IMR-90 (cell line): ENCODE measurements around the gene CCT4. TPM values are rescaled to one million over a fixed set of nuclear protein-coding genes. Genes with fewer than 3 reads are reported as not detected.

ENCODE experiments used
- ATAC-seq: fragments of 200-7000 bp; cut with Tn5 transposase; 2 replicates; pipeline ENCODE4 v1.9.1; 2020; ENCODE audit warnings: low read depth, mild to moderate bottlenecking, moderate library complexity
- BruUV-seq: library from RNA; stranded (reverse); fragments of 400-500 nt; replicated peaks from 2 replicates; lab custom pipeline; 2021; lab: Mats Ljungman, UMichigan
- CTCF ChIA-PET: fragments of 300-600 bp; formaldehyde crosslinking; extraction: SDS; loops from one replicate; lab custom pipeline; 2021; ENCODE audit warnings: antibody characterized with exemption; lab: Yijun Ruan, JAX
- POLR2A ChIA-PET: fragments of 300-600 bp; sonication (Branson Sonifier 250); formaldehyde crosslinking; loops from one replicate; lab custom pipeline; 2022; ENCODE audit warnings: antibody characterized with exemption; ENCODE audit not compliant: unreplicated experiment; lab: Charles Lee
- DNase-seq: peaks from one replicate; pipeline ENCODE4 v3.0.0; 2013
- H2AFZ ChIP-seq: replicated peaks from 2 replicates; pipeline ENCODE3; 2013; ENCODE audit warnings: low read length, mild to moderate bottlenecking; ENCODE audit not compliant: poor library complexity
- H2AK5ac ChIP-seq: 2 replicates; pipeline ENCODE4 v1.6.1; 2013; ENCODE audit warnings: low read depth, low read length, inconsistent platforms
- H2AK9ac ChIP-seq: replicated peaks from 2 replicates; pipeline ENCODE3; 2013; ENCODE audit warnings: mild to moderate bottlenecking, low read depth, low read length, moderate library complexity; ENCODE audit not compliant: poor library complexity
- H2BK120ac ChIP-seq: 2 replicates; pipeline ENCODE4 v1.6.1; 2013; ENCODE audit warnings: low read depth, low read length, inconsistent platforms
- H2BK15ac ChIP-seq: 3 replicates; pipeline ENCODE4 v1.6.1; 2013; ENCODE audit warnings: low read depth, low read length, inconsistent platforms
- H2BK20ac ChIP-seq: 2 replicates; pipeline ENCODE4 v1.6.1; 2013; ENCODE audit warnings: low read depth, mild to moderate bottlenecking, inconsistent platforms, low read length, moderate library complexity
- H2BK5ac ChIP-seq: 2 replicates; pipeline ENCODE4 v1.6.1; 2013; ENCODE audit warnings: mild to moderate bottlenecking, low read depth, low read length, inconsistent platforms; ENCODE audit not compliant: poor library complexity, severe bottlenecking
- H3K14ac ChIP-seq: replicated peaks from 2 replicates; pipeline ENCODE4 v1.6.1; 2013; ENCODE audit warnings: low read depth, low read length, inconsistent platforms
- H3K18ac ChIP-seq: 2 replicates; pipeline ENCODE4 v1.6.1; 2013; ENCODE audit warnings: low read depth, low read length, control low read depth
- H3K23ac ChIP-seq: 2 replicates; pipeline ENCODE4 v1.6.1; 2013; ENCODE audit warnings: low read depth, low read length, inconsistent platforms
- H3K27ac ChIP-seq: 2 replicates; pipeline ENCODE4 v1.5.1; 2013; ENCODE audit warnings: mild to moderate bottlenecking, control low read depth, low read length; ENCODE audit not compliant: insufficient read depth
- H3K27me3 ChIP-seq: 2 replicates; pipeline ENCODE4 v1.6.1; 2013; ENCODE audit warnings: low read length; ENCODE audit not compliant: control insufficient read depth, insufficient read depth
- H3K36me3 ChIP-seq: 2 replicates; pipeline ENCODE4 v1.6.1; 2013; ENCODE audit warnings: low read length, mixed read lengths; ENCODE audit not compliant: control insufficient read depth, insufficient read depth
- H3K4ac ChIP-seq: 2 replicates; pipeline ENCODE4 v1.6.1; 2013; ENCODE audit warnings: low read depth, low read length, inconsistent platforms
- H3K4me1 ChIP-seq: 2 replicates; pipeline ENCODE4 v1.6.1; 2013; ENCODE audit warnings: low read length, mixed read lengths; ENCODE audit not compliant: control insufficient read depth, insufficient read depth
- H3K4me2 ChIP-seq: 2 replicates; pipeline ENCODE4 v1.6.1; 2013; ENCODE audit warnings: low read depth, mild to moderate bottlenecking, control low read depth, low read length, moderate library complexity
- H3K4me3 ChIP-seq: 2 replicates; pipeline ENCODE4 v1.5.1; 2013; ENCODE audit warnings: low read depth, mild to moderate bottlenecking, control low read depth, low read length, moderate library complexity; ENCODE audit not compliant: insufficient read depth
- H3K56ac ChIP-seq: 2 replicates; pipeline ENCODE4 v1.6.1; 2013; ENCODE audit warnings: low read length, inconsistent platforms; ENCODE audit not compliant: insufficient read depth; ENCODE audit errors: extremely low read depth
- H3K79me1 ChIP-seq, 2 experiments: 2 replicates each; pipeline ENCODE4 v1.6.1; 2013; ENCODE audit warnings: low read length in 2 of 2, inconsistent platforms in 1 of 2, low read depth in 1 of 2
- H3K9ac ChIP-seq: 2 replicates; pipeline ENCODE4 v1.6.1; 2013; ENCODE audit warnings: low read depth, low read length, control low read depth
- H3K9me1 ChIP-seq: 2 replicates; pipeline ENCODE4 v1.6.1; 2013; ENCODE audit warnings: low read length, inconsistent platforms; ENCODE audit not compliant: insufficient read depth
- H3K9me3 ChIP-seq: 2 replicates; pipeline ENCODE4 v1.6.1; 2013; ENCODE audit warnings: low read length; ENCODE audit not compliant: control insufficient read depth, insufficient read depth
- H4K20me1 ChIP-seq: 2 replicates; pipeline ENCODE4 v1.6.1; 2013; ENCODE audit warnings: low read length, inconsistent platforms; ENCODE audit not compliant: insufficient read depth
- H4K5ac ChIP-seq: 2 replicates; pipeline ENCODE4 v1.6.1; 2013; ENCODE audit warnings: mild to moderate bottlenecking, low read depth, low read length, control low read depth
- H4K8ac ChIP-seq, 2 experiments: 2 replicates each; pipeline ENCODE4 v1.6.1; 2013; ENCODE audit warnings: low read depth in 2 of 2, low read length in 2 of 2, control low read depth in 1 of 2, inconsistent platforms in 1 of 2
- H4K91ac ChIP-seq: 2 replicates; pipeline ENCODE4 v1.6.1; 2013; ENCODE audit warnings: low read depth, low read length, inconsistent platforms; ENCODE audit not compliant: insufficient read depth
- CEBPB ChIP-seq: IDR thresholded peaks from 2 replicates; pipeline ENCODE4 v1.6.1; 2012; ENCODE audit warnings: low read depth, low read length, improper control_type of control experiment
- MAFK ChIP-seq: IDR thresholded peaks from 2 replicates; pipeline ENCODE4 v1.6.1; 2012; ENCODE audit warnings: low read depth, low read length, improper control_type of control experiment
- MAZ ChIP-seq: IDR thresholded peaks from 2 replicates; pipeline ENCODE4 v1.6.1; 2012; ENCODE audit warnings: low read depth, mild to moderate bottlenecking, low read length, improper control_type of control experiment, moderate library complexity, borderline replicate concordance
- MXI1 ChIP-seq: IDR thresholded peaks from 2 replicates; pipeline ENCODE4 v1.6.1; 2012; ENCODE audit warnings: low read depth, mild to moderate bottlenecking, low read length, moderate library complexity, borderline replicate concordance
- POLR2A ChIP-seq: IDR thresholded peaks from 2 replicates; pipeline ENCODE4 v1.6.1; 2012; ENCODE audit warnings: mild to moderate bottlenecking, low read depth, low read length
- RFX5 ChIP-seq: IDR thresholded peaks from 2 replicates; pipeline ENCODE4 v1.8.0; 2012; ENCODE audit warnings: low read depth, mild to moderate bottlenecking, low read length, moderate library complexity
- SMC3 ChIP-seq: fragments of 150-350 bp; IDR thresholded peaks from 2 replicates; pipeline ENCODE4 v1.6.1; 2016; ENCODE audit warnings: low read depth, mild to moderate bottlenecking, antibody characterized with exemption, low read length, moderate library complexity
- WGBS, 2 experiments: methylation state at CpG; one replicate each; pipeline versions ENCODE4 v1.1.5 to v1.1.7; 2013; ENCODE audit warnings: missing lambda C conversion rate in 2 of 2; ENCODE audit not compliant: insufficient read length in 1 of 2; ENCODE audit errors: extremely low coverage in 2 of 2; 5-methylcytosine and 5-hydroxymethylcytosine counted together
- dilution Hi-C: fragments of 300-500 bp; cut with HindIII; formaldehyde crosslinking; loops from one replicate; pipeline ENCODE4 v1.14.3; 2018; ENCODE audit warnings: low sequenced_read_pairs; ENCODE audit not compliant: unreplicated experiment
- in situ Hi-C: fragments of 300-500 bp; cut with MboI; formaldehyde crosslinking; loops from 3 replicates; pipeline ENCODE4 v1.14.3; 2019; ENCODE audit warnings: low sequenced_read_pairs, inconsistent platforms, mixed read lengths
- intact Hi-C: fragments of 100-400 bp; cut with micrococcal nuclease; formaldehyde crosslinking; loops from 2 replicates; pipeline ENCODE4 v1.10.0; 2022
- polyA plus RNA-seq, 3 experiments: library from polyadenylated mRNA; depleted of rRNA; stranded (reverse); fragments of >200 nt; gene quantifications; 2 replicates each; pipeline ENCODE4 v1.2.3, GENCODE V29; 2012; ENCODE audit warnings: low replicate concordance in 1 of 3
- total RNA-seq: library from RNA; depleted of rRNA; stranded (reverse); fragments of >200 nt; gene quantifications from 2 replicates; pipeline ENCODE4 v1.2.3, GENCODE V29; 2012
- TF ChIP-seq, protein P1 (sequence below): fragments of 150-350 bp; IDR thresholded peaks from 2 replicates; pipeline ENCODE4 v1.6.1; 2016; ENCODE audit warnings: low read depth, mild to moderate bottlenecking, low read length, moderate library complexity, borderline replicate concordance
- TF ChIP-seq, protein P2 (sequence below): fragments of 150-350 bp; IDR thresholded peaks from 2 replicates; pipeline ENCODE4 v1.6.1; 2017; ENCODE audit warnings: mild to moderate bottlenecking, antibody characterized with exemption, low read length, low read depth

The CCT4 gene
- total and polyA plus RNA-seq, 2 of the 4 experiments (the other 2 are of a cell fraction), result 94.4 to 187 TPM

DNA sequence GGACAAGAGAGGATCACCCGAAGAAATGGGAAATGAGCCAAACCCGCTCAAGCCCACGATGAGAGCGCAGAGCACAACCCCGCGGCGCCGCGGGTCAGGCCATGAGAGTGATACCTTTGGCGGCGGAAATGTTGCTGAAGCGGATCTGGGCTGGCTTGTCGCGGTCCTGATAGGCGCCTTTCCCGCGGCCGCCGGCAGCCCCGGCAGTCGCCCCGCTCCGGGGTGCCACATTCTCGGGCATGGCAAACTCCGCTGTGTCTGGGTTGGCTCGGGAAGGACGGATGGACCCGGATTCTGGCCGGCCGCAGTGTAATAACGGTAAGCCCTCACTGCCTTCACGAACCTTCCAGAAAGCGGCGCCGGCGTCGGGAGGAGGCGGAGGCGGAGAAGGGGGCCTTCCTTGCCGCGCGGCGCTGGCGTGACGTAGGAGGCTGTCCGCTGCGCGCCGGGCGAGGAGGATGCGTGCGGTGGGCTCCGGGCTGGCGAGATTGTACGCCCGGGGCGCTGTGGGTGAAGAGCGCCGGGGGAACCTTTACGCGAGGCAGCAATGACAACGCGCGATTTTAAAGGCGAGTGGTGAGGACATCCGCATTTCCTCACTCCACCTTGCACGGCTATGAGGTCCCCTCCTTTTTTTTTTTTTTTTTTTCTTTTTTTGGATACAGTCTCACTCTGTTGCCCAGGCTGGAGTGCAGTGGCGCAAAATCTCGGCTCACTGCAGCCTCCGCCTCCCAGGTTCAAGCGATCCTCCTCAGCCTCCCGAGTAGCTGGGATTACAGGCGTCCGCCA is at the start of gene CCT4 (continued):
- TF ChIP-seq, protein P1, sequence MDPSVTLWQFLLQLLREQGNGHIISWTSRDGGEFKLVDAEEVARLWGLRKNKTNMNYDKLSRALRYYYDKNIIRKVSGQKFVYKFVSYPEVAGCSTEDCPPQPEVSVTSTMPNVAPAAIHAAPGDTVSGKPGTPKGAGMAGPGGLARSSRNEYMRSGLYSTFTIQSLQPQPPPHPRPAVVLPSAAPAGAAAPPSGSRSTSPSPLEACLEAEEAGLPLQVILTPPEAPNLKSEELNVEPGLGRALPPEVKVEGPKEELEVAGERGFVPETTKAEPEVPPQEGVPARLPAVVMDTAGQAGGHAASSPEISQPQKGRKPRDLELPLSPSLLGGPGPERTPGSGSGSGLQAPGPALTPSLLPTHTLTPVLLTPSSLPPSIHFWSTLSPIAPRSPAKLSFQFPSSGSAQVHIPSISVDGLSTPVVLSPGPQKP, result no peak
- no peak for TF ChIP-seq RFX5
- peak; percentile 97 for TF ChIP-seq POLR2A
- peak; percentile 78; the same call in 1 of the 2 replicates for TF ChIP-seq MAZ

DNA sequence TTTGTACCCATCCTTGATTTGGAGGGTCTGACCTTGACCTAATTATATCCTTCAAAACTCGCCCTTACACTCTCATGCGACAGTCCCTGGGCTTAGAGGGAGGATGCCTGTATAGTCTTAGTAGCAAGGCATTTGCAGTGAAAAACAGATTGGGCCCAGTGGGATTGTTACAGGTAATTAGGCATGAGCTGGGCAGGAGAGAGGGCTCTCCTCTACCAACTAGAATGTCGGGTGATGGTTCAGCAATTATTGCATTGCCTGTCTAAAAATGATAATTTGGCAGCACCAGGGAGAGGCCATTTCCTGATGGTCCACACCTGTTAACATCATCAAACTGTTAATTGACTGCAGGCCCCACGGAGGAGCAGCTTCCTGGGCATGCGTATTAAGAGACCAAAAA is 49.4 kb upstream of the CCT4 start:
- peaks cover 2% of the 10 kb centered on the region; the same call in 1 of the 2 replicates for H3K36me3 ChIP-seq
- H3K9me1 ChIP-seq, result 0 out of 2 replicates have a peak, but pooled peaks cover 4% of the 10 kb centered on the region
- no peak overlapping the region for H3K4ac ChIP-seq
- H2AK9ac ChIP-seq, result no peak overlapping the region
- no peak overlapping the region for H2AK5ac ChIP-seq
- no CpG with 5 or more reads among the region's 5 CpGs for WGBS, 2 experiments
- no peak overlapping the region for H2BK5ac ChIP-seq
- in situ Hi-C loops, result no loop called here
- H4K5ac ChIP-seq, result no peak overlapping the region
- CTCF ChIA-PET, result no interaction called here
- H4K91ac ChIP-seq, result no peak overlapping the region
- no peak overlapping the region for H3K23ac ChIP-seq
- H3K18ac ChIP-seq, result no peak overlapping the region
- BruUV-seq, result no TSS peak
- H2BK20ac ChIP-seq, result no peak overlapping the region
- no peaks in the 10 kb centered on the region for H3K4me1 ChIP-seq
- DNase-seq (no peak), ATAC-seq (no peak)
- POLR2A ChIA-PET, result no interaction called here
- no peak overlapping the region for H4K8ac ChIP-seq
- no peak overlapping the region for H2BK15ac ChIP-seq
- H3K27me3 ChIP-seq, result no peaks in the 10 kb centered on the region
- H3K9ac ChIP-seq, result no peak overlapping the region
- no peaks in the 10 kb centered on the region for H3K9me3 ChIP-seq
- H3K27ac ChIP-seq, result no peak overlapping the region
- no peak overlapping the region for H3K4me3 ChIP-seq
- H3K56ac ChIP-seq, result no peak overlapping the region
- peaks cover 3 to 9% of the 10 kb centered on the region in 2 experiments; a peak in 2 of 4 replicates for H3K79me1 ChIP-seq
- H4K20me1 ChIP-seq, result no peaks in the 10 kb centered on the region
- dilution Hi-C loops, result no loop called here
- H3K14ac ChIP-seq, result no peak overlapping the region
- intact Hi-C loops, result no loop called here
- no peak overlapping the region for H3K4me2 ChIP-seq
- no peak overlapping the region for H2AFZ ChIP-seq
- H2BK120ac ChIP-seq, result no peak overlapping the region
- TF ChIP-seq SMC3 (no peak), POLR2A (no peak), MAFK (no peak), MXI1 (no peak), MAZ (no peak), CEBPB (no peak)
- TF ChIP-seq, protein P2, sequence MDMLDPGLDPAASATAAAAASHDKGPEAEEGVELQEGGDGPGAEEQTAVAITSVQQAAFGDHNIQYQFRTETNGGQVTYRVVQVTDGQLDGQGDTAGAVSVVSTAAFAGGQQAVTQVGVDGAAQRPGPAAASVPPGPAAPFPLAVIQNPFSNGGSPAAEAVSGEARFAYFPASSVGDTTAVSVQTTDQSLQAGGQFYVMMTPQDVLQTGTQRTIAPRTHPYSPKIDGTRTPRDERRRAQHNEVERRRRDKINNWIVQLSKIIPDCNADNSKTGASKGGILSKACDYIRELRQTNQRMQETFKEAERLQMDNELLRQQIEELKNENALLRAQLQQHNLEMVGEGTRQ, result no peak
- TF ChIP-seq, protein P1, result no peak
